ENCODE results near the gene SLC6A13. TPM values are rescaled to one million over a fixed set of nuclear protein-coding genes. Genes with fewer than 3 reads are reported as not detected.

SLC6A13 gene
- total and polyA plus RNA-seq, 2 donors from 2014 or later = 22.8 to 161 TPM

- DNase-seq (no peak), FAIRE-seq (no peak)
- Histone ChIP-seq H3K9me3 (ENCODE audit: control insufficient read depth in 2 of 3, insufficient read depth in 1 of 3, low read length in 3 of 3) (no peaks in the 10 kb centered on the region), H3K36me3 (ENCODE audit: control insufficient read depth in 2 of 3, insufficient read depth in 3 of 3, low read length in 3 of 3) (no peaks in the 10 kb centered on the region), H3K9ac (ENCODE audit: low read length in 3 of 3) (no peak overlapping the region), H3K27ac (ENCODE audit: low read depth in 2 of 2, low read length in 2 of 2) (no peak overlapping the region), H3K27me3 (ENCODE audit: control insufficient read depth, insufficient read depth, low read length) (no peaks in the 10 kb centered on the region), H3K4me1 (ENCODE audit: control insufficient read depth in 2 of 3, insufficient read depth in 2 of 3, low read depth in 1 of 3, low read length in 3 of 3) (no peaks in the 10 kb centered on the region), H3K4me3 (ENCODE audit: low read length in 3 of 3) (no peak overlapping the region)
- TF ChIP-seq CTCF (IDR thresholded peaks at IDR 0.05; ENCODE audit: borderline replicate concordance, extremely low read depth, insufficient read depth) = no peak
- intact Hi-C loops (cut with DNase I) = no loop called here
Observed at GRCh38 chr12:265096-265495, 2.5 kb upstream of the SLC6A13 start.

GRCh38 chr12:264269-264668 is 1.6 kb upstream of the SLC6A13 start:
- FAIRE-seq = no peak

DNA sequence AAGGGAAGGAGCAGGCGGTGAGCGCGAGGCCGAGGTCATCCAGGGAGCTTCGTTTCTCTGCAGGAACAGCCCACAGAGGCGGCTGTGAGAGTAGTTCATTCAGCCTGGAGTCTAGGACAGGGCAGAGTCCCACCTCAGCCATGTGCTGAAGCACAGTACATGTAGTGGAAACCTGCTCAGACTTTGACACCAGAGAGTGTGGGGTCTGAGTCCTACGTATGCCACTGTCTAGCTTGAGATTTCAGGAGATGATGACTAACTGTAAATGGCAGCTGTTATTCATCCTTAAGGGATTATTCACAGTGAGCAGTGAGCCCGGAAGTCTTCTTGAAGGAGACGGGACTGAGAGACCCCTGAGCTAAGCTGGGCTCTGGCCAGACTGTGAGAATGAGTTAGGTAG is 938 bp upstream of the SLC6A13 start:
- no peaks in the 10 kb centered on the region for H3K27me3 ChIP-seq (ENCODE audit: control insufficient read depth, insufficient read depth, low read length)
- no peaks in the 10 kb centered on the region for H3K9me3 ChIP-seq (ENCODE audit: control insufficient read depth in 2 of 3, insufficient read depth in 1 of 3, low read length in 3 of 3)
- H3K27ac ChIP-seq (ENCODE audit: low read depth in 2 of 2, low read length in 2 of 2) = no peak overlapping the region
- no peaks in the 10 kb centered on the region for H3K36me3 ChIP-seq (ENCODE audit: control insufficient read depth in 2 of 3, insufficient read depth in 3 of 3, low read length in 3 of 3)
- TF ChIP-seq CTCF (IDR thresholded peaks at IDR 0.05; ENCODE audit: borderline replicate concordance, extremely low read depth, insufficient read depth) = no peak
- H3K4me3 ChIP-seq (ENCODE audit: low read length in 3 of 3) = no peak overlapping the region
- no peak for FAIRE-seq
- DNase-seq = peak in 3 of 5 donors; percentile 26 to 42 (median 41)
- intact Hi-C loops (cut with DNase I) = no loop called here
- H3K9ac ChIP-seq (ENCODE audit: low read length in 3 of 3) = no peak overlapping the region
- no peaks in the 10 kb centered on the region for H3K4me1 ChIP-seq (ENCODE audit: control insufficient read depth in 2 of 3, insufficient read depth in 2 of 3, low read depth in 1 of 3, low read length in 3 of 3)

More at GRCh38 chr12:264269-264668, 1.6 kb upstream of the SLC6A13 start:
- Histone ChIP-seq H3K9me3 (ENCODE audit: control insufficient read depth in 2 of 3, insufficient read depth in 1 of 3, low read length in 3 of 3) (no peaks in the 10 kb centered on the region), H3K4me1 (ENCODE audit: control insufficient read depth in 2 of 3, insufficient read depth in 2 of 3, low read depth in 1 of 3, low read length in 3 of 3) (no peaks in the 10 kb centered on the region), H3K9ac (ENCODE audit: low read length in 3 of 3) (no peak overlapping the region), H3K36me3 (ENCODE audit: control insufficient read depth in 2 of 3, insufficient read depth in 3 of 3, low read length in 3 of 3) (no peaks in the 10 kb centered on the region), H3K27me3 (ENCODE audit: control insufficient read depth, insufficient read depth, low read length) (no peaks in the 10 kb centered on the region), H3K27ac (ENCODE audit: low read depth in 2 of 2, low read length in 2 of 2) (no peak overlapping the region), H3K4me3 (ENCODE audit: low read length in 3 of 3) (no peak overlapping the region)
- no peak for DNase-seq
- intact Hi-C loops (cut with DNase I) = no loop called here
- TF ChIP-seq CTCF (IDR thresholded peaks at IDR 0.05; ENCODE audit: borderline replicate concordance, extremely low read depth, insufficient read depth) = no peak

DNA sequence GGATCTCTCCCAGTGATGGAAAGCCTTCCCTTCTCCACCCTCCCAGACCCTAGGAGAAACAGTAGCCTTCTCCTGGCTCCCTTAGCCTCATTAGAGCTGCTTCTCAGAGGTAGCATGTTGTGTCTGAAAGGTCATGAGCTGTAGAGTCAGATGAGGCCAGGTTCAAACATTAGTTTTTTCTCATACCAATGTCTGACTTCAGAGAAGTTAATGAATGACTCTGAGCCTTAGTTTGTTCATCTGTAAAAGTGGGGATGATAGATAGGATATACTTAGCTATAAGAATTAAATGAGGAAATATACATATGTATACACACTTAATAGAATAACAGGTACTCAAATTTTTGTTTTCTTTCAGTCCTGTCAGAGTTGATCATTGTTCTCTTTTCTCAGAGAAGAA is 523 bp downstream of the SLC6A13 start:
- intact Hi-C loops (cut with DNase I) = no loop called here
- no peaks in the 10 kb centered on the region for H3K9me3 ChIP-seq (ENCODE audit: control insufficient read depth in 2 of 3, insufficient read depth in 1 of 3, low read length in 3 of 3)
- H3K9ac ChIP-seq (ENCODE audit: low read length in 3 of 3) = peak overlapping the region in 2 of 3 donors; percentile 5 to 43
- peak overlapping the region; percentile 35 to 59 for H3K27ac ChIP-seq (ENCODE audit: low read depth in 2 of 2, low read length in 2 of 2)
- FAIRE-seq (no peak), DNase-seq (peak in 1 of 5 donors; percentile 26)
- H3K4me3 ChIP-seq (ENCODE audit: low read length in 3 of 3) = peak overlapping the region; percentile 53 to 73 (median 71)
- peaks cover 0 to 6% (median 0%) of the 10 kb centered on the region in 3 donors for H3K4me1 ChIP-seq (ENCODE audit: control insufficient read depth in 2 of 3, insufficient read depth in 2 of 3, low read depth in 1 of 3, low read length in 3 of 3)
- H3K36me3 ChIP-seq (ENCODE audit: control insufficient read depth in 2 of 3, insufficient read depth in 3 of 3, low read length in 3 of 3) = no peaks in the 10 kb centered on the region
- no peaks in the 10 kb centered on the region for H3K27me3 ChIP-seq (ENCODE audit: control insufficient read depth, insufficient read depth, low read length)
- TF ChIP-seq CTCF (IDR thresholded peaks at IDR 0.05; ENCODE audit: borderline replicate concordance, extremely low read depth, insufficient read depth) = no peak
